Measurements from ENCODE around the gene MPPED1. TPM values are rescaled to one million over a fixed set of nuclear protein-coding genes. Genes with fewer than 3 reads are reported as not detected.

The MPPED1 gene
- total RNA-seq, 1 experiment from 2014 or later, result not detected

DNA sequence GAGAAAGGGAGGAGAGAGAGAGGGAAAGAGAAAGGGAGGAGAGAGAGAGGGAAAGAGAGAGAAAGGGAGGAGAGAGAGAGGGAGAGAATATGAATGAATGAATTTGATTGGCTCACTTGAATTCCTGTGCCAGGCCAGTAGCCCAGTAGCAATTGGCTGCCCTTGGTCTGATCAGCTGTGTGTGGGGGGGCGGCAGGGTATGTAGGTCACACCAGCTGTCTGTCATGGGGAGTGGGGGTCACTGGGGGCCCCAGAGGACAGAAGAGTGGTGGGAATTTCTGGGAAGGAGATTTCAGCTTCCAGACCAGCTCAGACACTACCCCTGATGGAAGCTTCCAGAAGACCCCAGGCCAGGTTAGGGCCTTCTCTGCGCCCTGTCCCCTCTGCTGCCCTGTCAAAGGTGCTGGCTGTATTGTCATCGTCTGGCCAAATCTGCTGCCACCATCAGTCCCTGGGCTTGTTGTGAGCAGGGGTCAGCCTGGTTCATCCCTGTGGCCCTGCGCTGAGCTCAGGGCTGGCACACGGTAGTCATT is 21.1 kb downstream of the MPPED1 start:
- peaks cover 93% of the 10 kb centered on the region for H3K27me3 ChIP-seq (ENCODE audit: insufficient read depth, low read depth)
- H3K4me3 ChIP-seq, result no peak overlapping the region
- no peaks in the 10 kb centered on the region for H4K20me1 ChIP-seq (ENCODE audit: insufficient read depth)
- no peaks in the 10 kb centered on the region for H3F3A ChIP-seq (ENCODE audit: insufficient read depth, low read depth)
- POLR2A ChIA-PET (ENCODE audit: unreplicated experiment), result interaction anchor here (0.5 kb wide), 1 partner anchor 1373 kb away, joined by 4 read pairs; no protein-coding TSS in a partner anchor
- H3K4me1 ChIP-seq (replicated peaks; ENCODE audit: insufficient read depth), result no peaks in the 10 kb centered on the region
- H2AFZ ChIP-seq, result no peak overlapping the region
- no peak overlapping the region for H3K4me2 ChIP-seq
- no peaks in the 10 kb centered on the region for H3K9me2 ChIP-seq (ENCODE audit: insufficient read depth)
- H3K79me2 ChIP-seq (ENCODE audit: low read depth), result no peaks in the 10 kb centered on the region
- H3K9me3 ChIP-seq (ENCODE audit: insufficient read depth, low read depth), result no peaks in the 10 kb centered on the region
- DNase-seq, result no peak
- BruUV-seq (replicated peaks), result no TSS peak
- TF ChIP-seq, protein P1, sequence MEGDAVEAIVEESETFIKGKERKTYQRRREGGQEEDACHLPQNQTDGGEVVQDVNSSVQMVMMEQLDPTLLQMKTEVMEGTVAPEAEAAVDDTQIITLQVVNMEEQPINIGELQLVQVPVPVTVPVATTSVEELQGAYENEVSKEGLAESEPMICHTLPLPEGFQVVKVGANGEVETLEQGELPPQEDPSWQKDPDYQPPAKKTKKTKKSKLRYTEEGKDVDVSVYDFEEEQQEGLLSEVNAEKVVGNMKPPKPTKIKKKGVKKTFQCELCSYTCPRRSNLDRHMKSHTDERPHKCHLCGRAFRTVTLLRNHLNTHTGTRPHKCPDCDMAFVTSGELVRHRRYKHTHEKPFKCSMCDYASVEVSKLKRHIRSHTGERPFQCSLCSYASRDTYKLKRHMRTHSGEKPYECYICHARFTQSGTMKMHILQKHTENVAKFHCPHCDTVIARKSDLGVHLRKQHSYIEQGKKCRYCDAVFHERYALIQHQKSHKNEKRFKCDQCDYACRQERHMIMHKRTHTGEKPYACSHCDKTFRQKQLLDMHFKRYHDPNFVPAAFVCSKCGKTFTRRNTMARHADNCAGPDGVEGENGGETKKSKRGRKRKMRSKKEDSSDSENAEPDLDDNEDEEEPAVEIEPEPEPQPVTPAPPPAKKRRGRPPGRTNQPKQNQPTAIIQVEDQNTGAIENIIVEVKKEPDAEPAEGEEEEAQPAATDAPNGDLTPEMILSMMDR (conservative IDR thresholded peaks at IDR 0.05), result no peak
- TF ChIP-seq EZH2 (IDR thresholded peaks at IDR 0.05; ENCODE audit: low read depth), result no peak
- CTCF ChIA-PET, result no interaction called here
- intact Hi-C loops (cut with micrococcal nuclease; ENCODE audit: unreplicated experiment), result no loop called here
- H3K27ac ChIP-seq, result no peak overlapping the region
- H3K36me3 ChIP-seq (ENCODE audit: low read depth), result no peaks in the 10 kb centered on the region

DNA sequence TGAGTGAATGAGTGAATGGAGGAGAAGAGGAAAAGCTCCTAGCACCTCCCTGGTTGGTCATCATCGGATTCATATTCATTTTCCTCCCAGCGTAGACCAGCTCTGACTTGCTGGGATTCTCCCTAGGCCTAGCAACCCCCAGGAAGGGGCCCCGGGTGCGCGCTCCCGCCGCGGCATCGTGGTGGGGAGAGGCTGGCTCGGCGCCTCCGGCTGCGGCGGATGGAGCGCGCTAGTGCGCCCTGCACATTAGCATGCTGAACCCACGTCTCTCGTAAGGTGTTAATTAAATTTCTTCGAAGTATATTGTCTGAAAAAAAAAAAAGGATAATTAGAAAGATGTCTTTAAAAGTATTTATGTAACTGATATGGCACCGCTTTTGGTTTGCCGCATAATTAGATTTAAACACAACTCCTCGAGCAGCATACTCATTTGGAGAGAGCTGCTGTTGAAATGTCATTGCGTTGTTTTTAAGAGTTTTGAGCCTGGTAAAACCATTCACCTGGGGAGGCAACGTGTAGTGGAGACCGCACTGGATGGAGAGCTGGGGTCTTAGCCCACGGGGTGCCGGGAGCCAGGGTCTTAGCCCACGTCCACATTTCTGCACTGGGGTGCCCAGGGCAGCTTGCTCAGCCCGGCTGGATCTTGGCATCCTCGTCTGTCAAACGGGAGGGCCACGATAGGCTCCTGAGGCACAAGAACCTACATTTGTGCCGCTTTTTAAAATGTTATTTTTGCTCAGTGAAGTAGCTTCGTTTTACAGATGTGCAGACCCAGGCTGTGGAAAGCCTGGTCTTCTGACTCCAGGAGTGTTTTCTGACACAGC is 21.8 kb downstream of the MPPED1 start:
- no peak for DNase-seq
- Histone ChIP-seq H3K27ac (no peak overlapping the region), H3F3A (ENCODE audit: insufficient read depth, low read depth) (no peaks in the 10 kb centered on the region), H4K20me1 (ENCODE audit: insufficient read depth) (no peaks in the 10 kb centered on the region), H3K4me3 (no peak overlapping the region), H3K36me3 (ENCODE audit: low read depth) (no peaks in the 10 kb centered on the region), H3K27me3 (ENCODE audit: insufficient read depth, low read depth) (peaks cover 93% of the 10 kb centered on the region), H3K4me1 (replicated peaks; ENCODE audit: insufficient read depth) (no peaks in the 10 kb centered on the region), H3K9me2 (ENCODE audit: insufficient read depth) (no peaks in the 10 kb centered on the region), H2AFZ (no peak overlapping the region), H3K79me2 (ENCODE audit: low read depth) (no peaks in the 10 kb centered on the region), H3K4me2 (no peak overlapping the region), H3K9me3 (ENCODE audit: insufficient read depth, low read depth) (no peaks in the 10 kb centered on the region)
- intact Hi-C loops (cut with micrococcal nuclease; ENCODE audit: unreplicated experiment), result no loop called here
- TF ChIP-seq EZH2 (IDR thresholded peaks at IDR 0.05; ENCODE audit: low read depth), result no peak
- TF ChIP-seq, protein P1 (conservative IDR thresholded peaks at IDR 0.05), result no peak
- BruUV-seq (replicated peaks), result no TSS peak
- ChIA-PET CTCF (no interaction called here), POLR2A (ENCODE audit: unreplicated experiment) (no interaction called here)

DNA sequence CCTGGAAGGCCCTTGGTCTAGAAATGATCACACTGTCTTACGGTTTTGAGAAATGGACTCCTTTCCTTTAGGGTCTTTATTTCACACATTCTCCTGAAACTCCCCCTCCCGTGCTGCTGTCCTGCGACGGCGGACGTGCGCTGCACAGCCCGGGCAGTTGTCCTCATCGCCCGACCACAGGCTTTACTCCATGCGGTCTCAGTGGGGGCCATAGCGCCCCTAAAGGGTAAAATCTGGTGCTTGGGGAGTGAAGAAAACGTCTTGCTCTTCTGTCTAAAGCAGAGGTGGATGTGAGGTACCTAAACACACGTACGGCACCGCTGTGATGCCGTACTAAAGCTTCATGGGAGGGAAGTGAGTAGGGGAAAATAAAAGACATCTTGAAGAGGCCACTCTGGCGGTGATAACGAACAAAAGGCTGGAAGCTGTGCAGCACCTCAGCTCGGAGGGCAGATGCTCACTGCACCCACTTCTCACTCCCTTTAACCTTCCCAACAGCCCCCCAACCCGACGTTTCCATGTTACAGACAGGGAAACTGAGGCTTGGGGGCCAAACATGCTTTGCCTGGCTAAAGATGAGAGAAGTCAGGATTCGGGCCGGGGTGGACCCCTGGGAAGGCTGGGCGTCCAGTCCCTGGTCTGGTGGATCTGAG is 22.6 kb downstream of the MPPED1 start:
- H3K27ac ChIP-seq, result no peak overlapping the region
- no peak overlapping the region for H3K4me3 ChIP-seq
- no peaks in the 10 kb centered on the region for H3K79me2 ChIP-seq (ENCODE audit: low read depth)
- ChIA-PET POLR2A (ENCODE audit: unreplicated experiment) (no interaction called here), CTCF (no interaction called here)
- no peak for DNase-seq
- H3K4me2 ChIP-seq, result no peak overlapping the region
- no peaks in the 10 kb centered on the region for H3K9me3 ChIP-seq (ENCODE audit: insufficient read depth, low read depth)
- H2AFZ ChIP-seq, result no peak overlapping the region
- BruUV-seq (replicated peaks), result no TSS peak
- no peaks in the 10 kb centered on the region for H3F3A ChIP-seq (ENCODE audit: insufficient read depth, low read depth)
- H3K4me1 ChIP-seq (replicated peaks; ENCODE audit: insufficient read depth), result no peaks in the 10 kb centered on the region
- H3K27me3 ChIP-seq (ENCODE audit: insufficient read depth, low read depth), result peaks cover 93% of the 10 kb centered on the region
- no peak for TF ChIP-seq EZH2 (IDR thresholded peaks at IDR 0.05; ENCODE audit: low read depth)
- TF ChIP-seq, protein P1 (conservative IDR thresholded peaks at IDR 0.05), result no peak
- H4K20me1 ChIP-seq (ENCODE audit: insufficient read depth), result no peaks in the 10 kb centered on the region
- H3K9me2 ChIP-seq (ENCODE audit: insufficient read depth), result no peaks in the 10 kb centered on the region
- intact Hi-C loops (cut with micrococcal nuclease; ENCODE audit: unreplicated experiment), result no loop called here
- no peaks in the 10 kb centered on the region for H3K36me3 ChIP-seq (ENCODE audit: low read depth)
